Measurements from ENCODE around the gene NSUN4.

Gene NSUN4

GRCh38 chr1:46408356-46409062 lies 67.9 kb downstream of the NSUN4 start:
- no peak for DNase-seq

- DNase-seq: no peak
Observed at GRCh38 chr1:46409063-46409372, 68.4 kb downstream of the NSUN4 start.

- DNase-seq: no peak
Observed at GRCh38 chr1:46410156-46411009, 69.8 kb downstream of the NSUN4 start.

- DNase-seq: no peak
Observed at GRCh38 chr1:46411010-46411405, 70.4 kb downstream of the NSUN4 start.

Measured in cerebellar nuclear complex (tissue), 1 donor.